ENCODE data around the gene COL6A1.

DNA sequence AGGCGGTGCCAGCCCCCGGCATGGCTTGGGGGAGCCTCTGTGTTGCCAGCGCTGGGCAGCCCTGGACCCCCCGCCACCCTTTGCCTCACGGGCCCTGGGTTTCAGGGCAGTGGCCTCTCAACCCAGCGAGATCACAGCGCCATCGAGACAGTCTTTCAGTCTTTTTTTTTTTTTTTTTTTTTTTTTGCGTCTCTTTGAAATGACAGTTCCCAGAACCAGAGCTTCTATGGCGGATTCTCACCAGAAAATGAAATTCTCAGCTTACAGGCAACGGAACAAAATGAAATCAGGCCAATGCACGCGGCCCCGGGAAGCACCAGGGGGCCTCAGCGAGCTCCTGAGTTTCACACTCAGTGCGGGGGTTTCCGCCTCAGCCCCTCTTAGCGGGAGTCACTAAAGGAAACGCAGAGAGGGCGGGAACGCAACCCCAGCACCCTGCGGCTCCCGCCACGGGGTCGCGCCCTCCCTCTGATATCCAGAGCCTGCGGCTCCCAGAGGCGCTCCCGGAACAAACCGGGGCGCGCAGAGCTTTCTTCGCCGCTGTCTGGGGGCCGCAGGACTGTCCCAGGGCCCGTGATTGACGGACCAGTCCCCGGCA is 8.0 kb upstream of the COL6A1 start:
- TF ChIP-seq, protein P1, sequence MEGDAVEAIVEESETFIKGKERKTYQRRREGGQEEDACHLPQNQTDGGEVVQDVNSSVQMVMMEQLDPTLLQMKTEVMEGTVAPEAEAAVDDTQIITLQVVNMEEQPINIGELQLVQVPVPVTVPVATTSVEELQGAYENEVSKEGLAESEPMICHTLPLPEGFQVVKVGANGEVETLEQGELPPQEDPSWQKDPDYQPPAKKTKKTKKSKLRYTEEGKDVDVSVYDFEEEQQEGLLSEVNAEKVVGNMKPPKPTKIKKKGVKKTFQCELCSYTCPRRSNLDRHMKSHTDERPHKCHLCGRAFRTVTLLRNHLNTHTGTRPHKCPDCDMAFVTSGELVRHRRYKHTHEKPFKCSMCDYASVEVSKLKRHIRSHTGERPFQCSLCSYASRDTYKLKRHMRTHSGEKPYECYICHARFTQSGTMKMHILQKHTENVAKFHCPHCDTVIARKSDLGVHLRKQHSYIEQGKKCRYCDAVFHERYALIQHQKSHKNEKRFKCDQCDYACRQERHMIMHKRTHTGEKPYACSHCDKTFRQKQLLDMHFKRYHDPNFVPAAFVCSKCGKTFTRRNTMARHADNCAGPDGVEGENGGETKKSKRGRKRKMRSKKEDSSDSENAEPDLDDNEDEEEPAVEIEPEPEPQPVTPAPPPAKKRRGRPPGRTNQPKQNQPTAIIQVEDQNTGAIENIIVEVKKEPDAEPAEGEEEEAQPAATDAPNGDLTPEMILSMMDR (IDR thresholded peaks at IDR 0.05; ENCODE audit: extremely low read depth in 1 of 2, insufficient read depth in 1 of 2, low read depth in 1 of 2, low read length in 2 of 2): peak; percentile 70 to 83
- TF ChIP-seq, protein P2, sequence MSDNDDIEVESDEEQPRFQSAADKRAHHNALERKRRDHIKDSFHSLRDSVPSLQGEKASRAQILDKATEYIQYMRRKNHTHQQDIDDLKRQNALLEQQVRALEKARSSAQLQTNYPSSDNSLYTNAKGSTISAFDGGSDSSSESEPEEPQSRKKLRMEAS (IDR thresholded peaks at IDR 0.05; ENCODE audit: insufficient read depth, insufficient read length): no peak

Data from endothelial cell of umbilical vein (primary cell).